ENCODE data around the gene JAG2. TPM values are rescaled to one million over a fixed set of nuclear protein-coding genes. Genes with fewer than 3 reads are reported as not detected.

Gene JAG2
- total and polyA plus RNA-seq, 11 donors, result 19.1 to 62.4 (median 25.9) TPM

GRCh38 chr14:105147671-105148603, 20.6 kb downstream of the JAG2 start:
- peaks cover 6 to 17% (median 11%) of the 10 kb centered on the region in 12 donors for H3K4me1 ChIP-seq
- peaks cover 0 to 82% (median 6%) of the 10 kb centered on the region in 9 donors for H3K36me3 ChIP-seq
- DNase-seq (peak in 4 of 5 donors; percentile 7 to 57 (median 19)), ATAC-seq (no peak)
- no peaks in the 10 kb centered on the region for H3K9me3 ChIP-seq
- H3K27ac ChIP-seq, result no peak overlapping the region
- H3K4me3 ChIP-seq, result no peak overlapping the region
- no peak for TF ChIP-seq POLR2A (IDR thresholded peaks at IDR 0.05)
- TF ChIP-seq CTCF (IDR thresholded peaks at IDR 0.05), result no peak
- intact Hi-C loops (cut with DNase I), result no loop called here
- no peaks in the 10 kb centered on the region for H3K27me3 ChIP-seq
- 90 to 92% (median 91%) methylated on average over 36 to 62 of the region's 62 CpGs for WGBS, 4 donors

DNA sequence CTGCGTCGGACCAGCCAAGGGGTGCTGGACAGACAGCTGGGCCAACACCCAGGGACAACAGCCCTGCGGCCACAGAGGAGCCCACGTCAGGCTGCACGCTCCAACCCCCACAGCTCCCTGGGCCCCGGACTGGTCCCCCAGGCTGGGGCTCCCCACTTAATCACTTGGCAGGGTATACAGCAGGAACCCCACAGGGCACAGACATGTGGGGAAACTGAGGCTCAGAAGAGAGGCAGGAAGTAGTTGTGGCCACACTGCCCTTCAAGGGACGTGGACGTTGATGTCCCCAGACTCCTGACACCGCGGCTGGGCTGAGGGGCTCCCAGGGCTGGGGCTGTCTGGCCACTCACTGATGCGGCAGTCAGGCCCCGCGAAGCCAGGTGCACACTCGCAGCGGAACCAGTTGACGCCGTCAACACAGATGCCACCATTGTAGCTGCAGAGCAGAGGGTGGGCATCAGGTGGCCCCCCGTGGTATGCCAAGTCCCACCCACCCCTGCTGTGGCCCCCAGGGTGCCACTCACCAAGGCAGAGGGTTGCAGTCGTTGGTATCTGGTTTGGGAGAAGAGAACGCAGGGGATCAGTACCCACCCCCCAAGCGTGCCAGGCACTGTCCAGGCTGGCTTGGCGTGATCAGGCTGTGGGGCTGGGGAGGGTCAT, 21.5 kb downstream of the JAG2 start:
- Histone ChIP-seq H3K9me3 (no peaks in the 10 kb centered on the region), H3K36me3 (peaks cover 0 to 88% (median 8%) of the 10 kb centered on the region in 9 donors), H3K4me1 (peaks cover 1 to 8% (median 3%) of the 10 kb centered on the region in 12 donors), H3K27me3 (no peaks in the 10 kb centered on the region), H3K27ac (no peak overlapping the region), H3K4me3 (no peak overlapping the region)
- 80 to 93% (median 92%) methylated on average over 7 to 22 of the region's 22 CpGs for WGBS, 4 donors
- DNase-seq (peak in 4 of 5 donors; percentile 4 to 57 (median 22)), ATAC-seq (no peak)
- TF ChIP-seq CTCF (IDR thresholded peaks at IDR 0.05), result no peak
- intact Hi-C loops (cut with DNase I), result no loop called here

GRCh38 chr14:105146181-105146975, 22.2 kb downstream of the JAG2 start:
- no peaks in the 10 kb centered on the region for H3K9me3 ChIP-seq
- 88 to 94% (median 92%) methylated on average over 19 to 40 of the region's 40 CpGs for WGBS, 4 donors
- peaks cover 0 to 89% (median 8%) of the 10 kb centered on the region in 9 donors for H3K36me3 ChIP-seq
- intact Hi-C loops (cut with DNase I), result no loop called here
- H3K4me3 ChIP-seq, result no peak overlapping the region
- TF ChIP-seq CTCF (IDR thresholded peaks at IDR 0.05) (no peak), POLR2A (IDR thresholded peaks at IDR 0.05) (no peak)
- ATAC-seq (no peak), DNase-seq (peak in 3 of 5 donors; percentile 14 to 62 (median 22))
- peaks cover 0 to 1% (median 0%) of the 10 kb centered on the region in 12 donors for H3K4me1 ChIP-seq
- no peak overlapping the region for H3K27ac ChIP-seq
- no peaks in the 10 kb centered on the region for H3K27me3 ChIP-seq

Data from heart left ventricle (tissue), 16 donors.